UCSD-AML1 (cell line): Measurements from ENCODE around the gene DAPL1.

Experiments
- DNase-seq: peaks from one replicate; lab custom pipeline; 2025; ENCODE audit not compliant: unreplicated experiment; lab: John Stamatoyannopoulos, UW

DAPL1 gene

DNA sequence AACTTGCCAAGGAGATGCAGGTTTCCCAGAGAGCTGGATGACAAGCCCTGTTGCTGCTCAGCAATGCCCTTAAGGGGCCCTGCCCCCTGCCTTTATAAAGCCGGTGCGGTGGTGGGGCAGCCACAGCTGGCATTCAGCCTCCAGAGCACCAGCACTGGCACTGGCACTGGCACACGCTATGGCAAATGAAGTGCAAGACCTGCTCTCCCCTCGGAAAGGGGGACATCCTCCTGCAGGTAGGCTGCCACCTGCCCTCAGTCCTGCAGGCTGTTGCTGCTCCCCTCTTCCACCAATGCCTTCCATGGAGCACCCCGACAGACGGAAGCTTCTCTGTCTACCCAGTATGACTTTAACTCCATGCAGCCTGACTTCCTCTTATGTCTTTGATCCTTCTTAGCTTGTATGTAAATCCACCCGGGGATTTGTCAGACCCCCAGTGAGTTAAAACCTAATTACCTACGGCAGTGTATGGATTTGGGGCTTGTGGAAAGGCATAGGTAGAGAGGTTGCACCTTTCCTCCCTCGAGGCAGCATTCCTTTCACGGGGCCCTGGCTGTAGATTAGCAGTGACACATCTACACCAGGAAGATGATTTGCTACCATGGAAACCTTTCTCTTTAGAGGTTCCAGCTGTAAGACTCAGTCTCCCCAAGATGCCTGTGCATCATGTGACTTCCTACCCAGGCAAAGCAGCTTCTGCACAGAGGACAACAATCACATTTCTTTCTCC, at the start of gene DAPL1:
DAPL1 (plus strand) TSS at position 123 of the 730 bp plus-strand sequence; CDS start at position 179, 56 bp downstream.
- DNase-seq = no peak

GRCh38 chr2:158745866-158746382, 49.2 kb upstream of the DAPL1 start:
- no peak for DNase-seq

- no peak for DNase-seq
These were observed 48.6 kb upstream of the DAPL1 start for GRCh38 chr2:158746488-158746887.

DNA sequence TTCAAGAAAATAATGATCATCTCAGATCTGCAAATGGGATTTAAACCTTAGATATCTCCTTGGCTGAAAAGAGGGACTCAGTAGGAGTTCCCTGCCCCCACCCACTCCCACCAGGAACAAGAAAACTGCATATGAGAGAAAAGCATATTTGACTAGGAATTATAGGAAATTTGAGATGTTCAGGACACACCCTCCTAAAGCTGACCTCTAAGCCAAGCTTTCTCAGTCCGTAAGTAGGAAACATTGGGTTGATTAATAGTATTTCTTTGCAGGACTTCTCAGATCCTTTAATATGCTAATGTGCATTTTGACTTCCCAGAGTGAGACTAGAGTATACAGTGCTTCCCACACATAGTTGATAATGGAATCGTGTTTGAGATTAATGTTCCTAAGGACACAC, 47.8 kb upstream of the DAPL1 start:
- no peak for DNase-seq

GRCh38 chr2:158748926-158749590, 46.1 kb upstream of the DAPL1 start:
- DNase-seq = no peak

- no peak for DNase-seq
These were observed 44.5 kb upstream of the DAPL1 start for GRCh38 chr2:158750458-158751125.

DNA sequence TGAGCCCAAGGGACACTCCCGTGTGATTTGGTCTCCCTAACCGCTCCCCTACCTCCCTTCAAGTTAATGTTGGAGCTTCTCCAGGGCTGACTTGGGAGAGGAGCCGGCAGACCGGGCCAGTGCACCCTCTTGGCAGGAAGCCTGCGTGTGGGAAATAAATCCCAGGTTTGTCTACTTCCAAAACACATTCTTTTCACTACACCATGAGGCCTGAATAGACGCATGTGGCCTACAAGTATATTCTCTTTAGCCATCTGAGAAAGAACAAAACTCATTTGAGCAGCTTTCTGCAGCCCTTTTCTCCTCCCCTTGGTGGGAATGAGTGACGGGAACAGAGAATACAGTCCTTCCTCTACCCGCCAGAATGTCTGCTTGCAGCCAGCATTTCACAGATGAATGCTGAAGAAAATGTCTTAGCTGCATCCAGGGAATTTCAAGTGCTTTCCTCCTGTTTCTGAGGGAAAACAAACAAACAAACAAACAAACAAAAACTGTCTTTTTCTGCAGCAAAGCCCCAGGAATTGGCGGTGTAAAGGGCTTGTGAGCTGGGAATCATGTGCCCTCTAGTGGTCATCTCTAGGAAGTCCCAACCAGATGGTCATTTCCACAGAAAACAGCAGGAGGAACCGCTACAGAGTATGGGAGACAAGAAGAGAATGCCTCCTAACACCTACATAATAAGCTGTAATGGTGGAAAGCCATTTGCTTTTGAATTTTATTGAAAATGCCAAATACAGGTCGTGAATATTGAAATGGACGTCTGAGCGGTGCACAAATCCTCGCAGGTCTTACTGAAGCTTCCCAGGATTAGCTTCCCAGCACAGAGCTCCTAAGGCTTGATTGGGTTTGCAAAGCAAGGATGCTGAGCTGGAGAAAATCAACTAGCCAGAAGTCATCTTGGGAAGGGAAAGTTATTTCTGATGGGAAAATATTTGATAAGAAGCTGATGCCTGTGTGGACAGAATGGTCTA, 41.2 kb upstream of the DAPL1 start:
- DNase-seq = no peak

- DNase-seq = peak; percentile 35
These were observed 39.6 kb upstream of the DAPL1 start for GRCh38 chr2:158755310-158756087.

DNA sequence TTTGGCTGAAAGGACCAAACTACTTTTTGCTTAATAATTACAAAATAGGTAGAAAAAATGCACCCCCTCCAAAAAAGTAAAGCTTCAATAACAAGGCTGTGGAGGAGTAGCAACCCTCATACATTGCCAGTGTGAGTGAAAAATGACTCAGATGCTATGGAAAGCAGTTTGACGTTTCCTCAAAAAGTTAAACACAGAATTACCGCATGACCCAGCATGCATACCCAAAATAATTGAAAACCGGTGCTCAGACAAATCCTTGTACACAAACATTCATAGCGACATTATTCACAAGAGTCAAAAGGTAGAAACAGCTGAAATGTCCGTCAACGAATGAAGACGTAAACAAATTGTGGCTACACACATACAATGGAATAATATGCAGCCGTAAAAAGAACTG, 38.8 kb upstream of the DAPL1 start:
- no peak for DNase-seq

- DNase-seq = no peak
These were observed 38.1 kb upstream of the DAPL1 start for GRCh38 chr2:158756976-158757375.

GRCh38 chr2:158760887-158761286, 34.2 kb upstream of the DAPL1 start:
- no peak for DNase-seq

- DNase-seq = peak; percentile 32
These were observed 33.5 kb upstream of the DAPL1 start for GRCh38 chr2:158761621-158762020.

GRCh38 chr2:158762336-158762735, 32.8 kb upstream of the DAPL1 start:
- DNase-seq = peak; percentile 73

DNA sequence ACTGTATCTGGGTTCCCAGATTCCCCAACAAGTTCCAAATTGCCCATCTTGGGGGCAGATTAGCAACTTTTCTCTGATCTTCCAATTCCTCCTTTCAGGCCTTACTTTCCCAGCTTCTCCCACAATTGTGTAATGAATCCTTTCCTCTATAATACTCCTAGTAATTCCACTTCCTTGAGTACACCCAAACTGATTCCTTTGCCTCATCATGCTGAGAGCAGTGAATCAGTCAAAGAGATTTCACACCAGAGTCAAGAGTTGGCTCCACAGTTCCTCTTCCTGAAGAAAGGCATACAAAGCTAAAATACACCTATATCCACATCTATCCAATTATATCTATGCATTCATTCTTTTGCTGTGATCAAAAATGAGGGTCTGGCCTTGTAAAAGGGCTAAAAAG, 28.6 kb upstream of the DAPL1 start:
- DNase-seq = no peak

DNA sequence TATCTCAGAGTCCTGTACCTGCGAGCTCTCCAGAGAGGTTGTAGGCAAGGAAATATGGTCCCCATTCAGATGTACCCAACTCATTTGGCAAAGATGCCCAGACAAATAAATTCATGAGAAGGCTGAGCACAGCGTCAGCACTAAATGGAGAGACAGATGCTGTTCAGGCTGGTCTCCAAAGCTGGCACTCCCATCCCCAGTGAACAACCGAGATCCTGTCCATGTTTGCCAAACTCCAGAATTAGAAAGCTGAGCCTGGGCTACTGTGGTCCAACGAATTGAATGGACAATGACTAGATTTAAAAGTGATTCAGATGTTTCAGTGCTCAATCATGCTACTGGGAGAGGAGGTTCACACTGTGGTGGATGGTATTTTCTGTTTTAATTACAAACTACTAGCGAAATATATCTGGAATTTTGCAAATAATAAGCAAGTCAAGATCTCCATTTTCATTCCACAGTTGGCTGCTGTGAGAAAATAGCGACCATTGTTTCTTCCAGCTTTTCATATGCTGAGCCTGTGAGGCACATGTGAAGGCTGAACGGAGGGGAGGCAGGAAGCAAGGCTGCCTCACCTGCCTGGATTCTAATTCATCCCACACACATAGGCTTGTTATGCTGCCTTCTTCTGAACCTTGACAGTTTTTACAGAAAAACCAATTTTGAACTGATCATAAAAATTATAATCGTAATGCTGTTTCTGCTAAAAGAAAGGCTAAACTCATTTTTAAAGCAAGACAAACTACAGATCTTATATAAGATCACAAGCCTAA, 22.6 kb upstream of the DAPL1 start:
- DNase-seq = no peak

- DNase-seq = no peak
These were observed 22.0 kb upstream of the DAPL1 start for GRCh38 chr2:158773121-158773520.

GRCh38 chr2:158774681-158775080, 20.4 kb upstream of the DAPL1 start:
- DNase-seq = no peak

DNA sequence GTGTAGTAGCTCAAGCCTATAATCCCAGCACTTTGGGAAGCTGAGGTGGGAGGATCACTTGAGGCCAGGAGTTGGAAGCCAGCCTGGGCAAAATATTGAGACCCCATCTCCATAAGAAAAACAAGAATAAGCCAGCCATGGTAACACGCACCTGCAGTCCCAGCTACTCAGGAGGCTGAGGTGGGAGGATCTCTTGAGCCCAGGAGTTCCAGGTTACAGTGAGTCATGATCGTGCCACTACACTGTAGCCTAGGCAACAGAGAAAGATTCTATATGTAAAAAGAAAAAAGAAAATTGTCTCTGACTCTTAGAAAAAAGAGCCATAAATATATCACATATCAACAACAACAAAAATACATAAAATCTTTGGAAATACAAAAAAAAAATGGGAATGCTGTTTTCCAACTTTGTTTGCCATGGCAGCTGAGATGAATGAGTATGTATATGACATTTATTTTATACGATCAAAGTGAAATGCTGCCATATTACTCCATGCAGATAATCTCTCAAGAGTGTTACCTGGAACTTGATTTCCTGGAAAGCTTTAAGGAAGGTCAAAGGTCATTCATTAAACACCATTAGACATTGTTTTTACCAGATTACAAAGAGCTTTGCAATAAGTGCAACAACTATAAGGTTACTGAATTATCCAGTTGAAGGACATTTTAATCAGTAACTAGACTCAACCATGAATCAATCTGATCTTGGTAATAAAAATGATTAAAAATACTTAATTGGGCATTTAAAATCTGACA, 19.7 kb upstream of the DAPL1 start:
- no peak for DNase-seq
